ENCODE results near the gene FAM110D. TPM values are rescaled to one million over a fixed set of nuclear protein-coding genes. Genes with fewer than 3 reads are reported as not detected.

FAM110D gene
- polyA plus RNA-seq, 1 donor from 2014 or later: 0.31 TPM

DNA sequence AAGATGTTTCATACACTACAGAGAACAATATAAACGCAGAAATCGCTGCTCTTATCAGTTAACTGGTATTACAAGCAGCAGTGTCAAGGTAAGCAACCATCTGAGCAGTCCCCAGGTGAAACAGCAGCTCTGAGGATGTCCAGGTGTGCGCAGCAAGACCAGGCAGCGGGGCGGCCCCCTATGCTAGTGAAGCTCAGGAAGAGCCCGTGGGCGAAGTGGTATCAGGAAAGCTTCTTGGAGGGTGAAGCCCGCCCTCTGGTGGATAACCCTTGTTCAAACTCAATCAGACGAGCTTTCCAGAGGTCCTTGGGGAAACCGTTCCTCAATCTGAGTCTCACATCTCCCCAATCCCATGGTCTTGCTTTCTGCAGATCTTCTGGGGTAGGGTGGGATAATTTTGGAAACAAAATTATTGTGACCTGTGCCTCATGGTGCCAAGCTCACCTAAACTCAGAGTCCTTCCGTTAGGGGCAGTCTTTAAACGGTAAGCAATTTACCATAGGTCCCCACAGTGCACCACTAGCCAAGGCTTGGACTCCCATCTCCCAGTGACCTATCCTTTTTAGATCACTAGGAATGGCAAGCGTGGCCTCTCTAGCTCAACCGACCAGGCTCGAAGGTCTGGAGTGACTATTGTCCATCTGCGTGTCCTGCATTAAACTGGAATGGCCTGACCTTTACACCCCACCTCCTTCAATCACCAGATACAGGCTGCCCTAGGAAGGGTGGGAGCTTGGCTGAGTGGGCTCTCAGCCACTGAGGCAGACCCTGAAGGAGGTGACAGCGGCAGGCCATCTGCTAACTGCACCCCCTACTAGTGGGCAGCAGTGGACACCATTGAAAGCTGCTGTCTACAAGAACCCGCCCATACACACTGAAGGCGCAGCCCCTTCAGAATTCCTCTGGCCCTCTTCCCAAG is 13.6 kb upstream of the FAM110D start (continued):
- no peak for TF ChIP-seq POLR2AphosphoS5 (IDR thresholded peaks at IDR 0.05)
- TF ChIP-seq EZH2 (IDR thresholded peaks at IDR 0.05; ENCODE audit: borderline replicate concordance, insufficient read depth, low read length, poor library complexity, severe bottlenecking): no peak

DNA sequence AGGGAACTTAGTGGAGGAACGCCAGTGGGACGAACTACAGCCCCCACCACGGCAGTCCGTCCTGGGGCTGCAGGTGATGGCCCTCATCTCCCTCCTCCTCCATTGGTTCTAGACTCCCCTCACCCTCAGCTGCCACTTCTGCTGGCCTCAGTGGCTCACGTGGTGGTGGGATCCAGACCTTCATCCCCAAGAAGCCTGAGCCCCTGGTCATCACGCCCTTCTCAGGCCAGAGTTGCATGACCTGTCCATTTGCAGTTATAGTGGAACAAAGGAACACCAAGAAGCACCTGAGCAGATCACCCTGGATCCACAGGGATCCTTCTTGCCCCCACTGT is 13.0 kb upstream of the FAM110D start:
- H3K4me3 ChIP-seq (ENCODE audit: low read length): no peak overlapping the region
- no peaks in the 10 kb centered on the region for H3K9me2 ChIP-seq (ENCODE audit: insufficient read depth, low read length)
- H3K27ac ChIP-seq (ENCODE audit: low read length): no peak overlapping the region
- H3F3A ChIP-seq (ENCODE audit: insufficient read depth, low read length, poor library complexity, severe bottlenecking): no peaks in the 10 kb centered on the region
- no peaks in the 10 kb centered on the region for H3K36me3 ChIP-seq (ENCODE audit: insufficient read depth, low read length)
- no peak overlapping the region for H3K9ac ChIP-seq (ENCODE audit: low read length)
- no peaks in the 10 kb centered on the region for H3K9me3 ChIP-seq (ENCODE audit: low read length)
- no peaks in the 10 kb centered on the region for H4K20me1 ChIP-seq (ENCODE audit: insufficient read depth)
- H3K27me3 ChIP-seq (ENCODE audit: insufficient read depth, low read depth, low read length): no peaks in the 10 kb centered on the region
- no peak overlapping the region for H2AFZ ChIP-seq (ENCODE audit: low read depth, low read length)
- no peaks in the 10 kb centered on the region for H3K79me2 ChIP-seq (replicated peaks; ENCODE audit: insufficient read depth, low read length)
- no peak overlapping the region for H3K4me2 ChIP-seq (ENCODE audit: low read length)
- TF ChIP-seq POLR2AphosphoS5 (IDR thresholded peaks at IDR 0.05): no peak
- TF ChIP-seq, protein P1, sequence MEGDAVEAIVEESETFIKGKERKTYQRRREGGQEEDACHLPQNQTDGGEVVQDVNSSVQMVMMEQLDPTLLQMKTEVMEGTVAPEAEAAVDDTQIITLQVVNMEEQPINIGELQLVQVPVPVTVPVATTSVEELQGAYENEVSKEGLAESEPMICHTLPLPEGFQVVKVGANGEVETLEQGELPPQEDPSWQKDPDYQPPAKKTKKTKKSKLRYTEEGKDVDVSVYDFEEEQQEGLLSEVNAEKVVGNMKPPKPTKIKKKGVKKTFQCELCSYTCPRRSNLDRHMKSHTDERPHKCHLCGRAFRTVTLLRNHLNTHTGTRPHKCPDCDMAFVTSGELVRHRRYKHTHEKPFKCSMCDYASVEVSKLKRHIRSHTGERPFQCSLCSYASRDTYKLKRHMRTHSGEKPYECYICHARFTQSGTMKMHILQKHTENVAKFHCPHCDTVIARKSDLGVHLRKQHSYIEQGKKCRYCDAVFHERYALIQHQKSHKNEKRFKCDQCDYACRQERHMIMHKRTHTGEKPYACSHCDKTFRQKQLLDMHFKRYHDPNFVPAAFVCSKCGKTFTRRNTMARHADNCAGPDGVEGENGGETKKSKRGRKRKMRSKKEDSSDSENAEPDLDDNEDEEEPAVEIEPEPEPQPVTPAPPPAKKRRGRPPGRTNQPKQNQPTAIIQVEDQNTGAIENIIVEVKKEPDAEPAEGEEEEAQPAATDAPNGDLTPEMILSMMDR (IDR thresholded peaks at IDR 0.05; ENCODE audit: poor library complexity, severe bottlenecking): no peak
- TF ChIP-seq, protein P2, sequence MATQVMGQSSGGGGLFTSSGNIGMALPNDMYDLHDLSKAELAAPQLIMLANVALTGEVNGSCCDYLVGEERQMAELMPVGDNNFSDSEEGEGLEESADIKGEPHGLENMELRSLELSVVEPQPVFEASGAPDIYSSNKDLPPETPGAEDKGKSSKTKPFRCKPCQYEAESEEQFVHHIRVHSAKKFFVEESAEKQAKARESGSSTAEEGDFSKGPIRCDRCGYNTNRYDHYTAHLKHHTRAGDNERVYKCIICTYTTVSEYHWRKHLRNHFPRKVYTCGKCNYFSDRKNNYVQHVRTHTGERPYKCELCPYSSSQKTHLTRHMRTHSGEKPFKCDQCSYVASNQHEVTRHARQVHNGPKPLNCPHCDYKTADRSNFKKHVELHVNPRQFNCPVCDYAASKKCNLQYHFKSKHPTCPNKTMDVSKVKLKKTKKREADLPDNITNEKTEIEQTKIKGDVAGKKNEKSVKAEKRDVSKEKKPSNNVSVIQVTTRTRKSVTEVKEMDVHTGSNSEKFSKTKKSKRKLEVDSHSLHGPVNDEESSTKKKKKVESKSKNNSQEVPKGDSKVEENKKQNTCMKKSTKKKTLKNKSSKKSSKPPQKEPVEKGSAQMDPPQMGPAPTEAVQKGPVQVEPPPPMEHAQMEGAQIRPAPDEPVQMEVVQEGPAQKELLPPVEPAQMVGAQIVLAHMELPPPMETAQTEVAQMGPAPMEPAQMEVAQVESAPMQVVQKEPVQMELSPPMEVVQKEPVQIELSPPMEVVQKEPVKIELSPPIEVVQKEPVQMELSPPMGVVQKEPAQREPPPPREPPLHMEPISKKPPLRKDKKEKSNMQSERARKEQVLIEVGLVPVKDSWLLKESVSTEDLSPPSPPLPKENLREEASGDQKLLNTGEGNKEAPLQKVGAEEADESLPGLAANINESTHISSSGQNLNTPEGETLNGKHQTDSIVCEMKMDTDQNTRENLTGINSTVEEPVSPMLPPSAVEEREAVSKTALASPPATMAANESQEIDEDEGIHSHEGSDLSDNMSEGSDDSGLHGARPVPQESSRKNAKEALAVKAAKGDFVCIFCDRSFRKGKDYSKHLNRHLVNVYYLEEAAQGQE (IDR thresholded peaks at IDR 0.05; ENCODE audit: borderline replicate concordance): no peak
- no peak for TF ChIP-seq EP300 (conservative IDR thresholded peaks at IDR 0.05; ENCODE audit: poor library complexity, severe bottlenecking)
- TF ChIP-seq EZH2 (IDR thresholded peaks at IDR 0.05; ENCODE audit: borderline replicate concordance, insufficient read depth, low read length, poor library complexity, severe bottlenecking): no peak
- no peak for TF ChIP-seq SMC3 (conservative IDR thresholded peaks at IDR 0.05; ENCODE audit: poor library complexity)
- TF ChIP-seq TAF1 (IDR thresholded peaks at IDR 0.05; ENCODE audit: low read depth): no peak
- TF ChIP-seq RAD21 (conservative IDR thresholded peaks at IDR 0.05): no peak
- TF ChIP-seq MXI1 (conservative IDR thresholded peaks at IDR 0.05; ENCODE audit: poor library complexity, severe bottlenecking): no peak

DNA sequence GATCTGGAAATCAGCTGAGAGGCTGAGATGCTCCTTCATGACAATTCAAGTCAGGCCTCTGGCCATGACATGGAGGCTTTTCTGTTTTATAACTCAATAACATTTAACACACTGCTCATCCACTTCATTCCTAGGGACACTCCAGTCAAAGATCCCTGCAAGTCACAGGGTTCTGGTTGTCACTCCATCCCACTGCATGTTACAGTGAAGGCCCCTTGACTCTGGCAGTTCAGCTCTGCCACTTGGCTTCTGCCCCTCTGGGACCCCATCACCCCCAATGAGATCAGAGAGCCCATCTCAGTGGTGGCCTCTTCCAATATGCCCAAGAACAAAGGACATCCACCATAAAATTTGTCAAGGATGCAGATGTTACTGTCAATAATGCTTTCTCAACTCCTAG is 10.0 kb upstream of the FAM110D start:
- Histone ChIP-seq H3K9me3 (ENCODE audit: low read length) (no peaks in the 10 kb centered on the region), H3K4me2 (ENCODE audit: low read length) (no peak overlapping the region), H3K9ac (ENCODE audit: low read length) (no peak overlapping the region), H3K9me2 (ENCODE audit: insufficient read depth, low read length) (no peaks in the 10 kb centered on the region), H3K27me3 (ENCODE audit: insufficient read depth, low read depth, low read length) (no peaks in the 10 kb centered on the region), H3K36me3 (ENCODE audit: insufficient read depth, low read length) (no peaks in the 10 kb centered on the region), H3K4me3 (ENCODE audit: low read length) (no peak overlapping the region), H3K79me2 (replicated peaks; ENCODE audit: insufficient read depth, low read length) (no peaks in the 10 kb centered on the region), H3K27ac (ENCODE audit: low read length) (no peak overlapping the region), H2AFZ (ENCODE audit: low read depth, low read length) (no peak overlapping the region), H4K20me1 (ENCODE audit: insufficient read depth) (no peaks in the 10 kb centered on the region), H3F3A (ENCODE audit: insufficient read depth, low read length, poor library complexity, severe bottlenecking) (no peaks in the 10 kb centered on the region)
- TF ChIP-seq SMC3 (conservative IDR thresholded peaks at IDR 0.05; ENCODE audit: poor library complexity): no peak
- TF ChIP-seq EP300 (conservative IDR thresholded peaks at IDR 0.05; ENCODE audit: poor library complexity, severe bottlenecking): no peak
- TF ChIP-seq, protein P2 (IDR thresholded peaks at IDR 0.05; ENCODE audit: borderline replicate concordance): no peak
- TF ChIP-seq TAF1 (IDR thresholded peaks at IDR 0.05; ENCODE audit: low read depth): no peak
- no peak for TF ChIP-seq MXI1 (conservative IDR thresholded peaks at IDR 0.05; ENCODE audit: poor library complexity, severe bottlenecking)
- TF ChIP-seq, protein P1 (IDR thresholded peaks at IDR 0.05; ENCODE audit: poor library complexity, severe bottlenecking): no peak
- no peak for TF ChIP-seq POLR2AphosphoS5 (IDR thresholded peaks at IDR 0.05)
- no peak for TF ChIP-seq EZH2 (IDR thresholded peaks at IDR 0.05; ENCODE audit: borderline replicate concordance, insufficient read depth, low read length, poor library complexity, severe bottlenecking)
- no peak for TF ChIP-seq RAD21 (conservative IDR thresholded peaks at IDR 0.05)
